Kidney epithelial cell (primary cell): Measurements from ENCODE around the gene MRPL41. TPM values are rescaled to one million over a fixed set of nuclear protein-coding genes. Genes with fewer than 3 reads are reported as not detected.

Source experiments
- DNase-seq: peaks from one replicate; pipeline ENCODE4 v3.0.0-alpha.2; 2010; ENCODE audit warnings: low read depth
- H3K27me3 ChIP-seq: 2 replicates; pipeline ENCODE4 v1.6.0; 2011; ENCODE audit warnings: low read length; ENCODE audit not compliant: control insufficient read depth, insufficient read depth
- H3K36me3 ChIP-seq: 2 replicates; pipeline ENCODE4 v1.5.1; 2011; ENCODE audit warnings: low read length; ENCODE audit not compliant: control insufficient read depth, insufficient read depth
- H3K4me3 ChIP-seq: 2 replicates; pipeline ENCODE4 v1.5.1; 2011; ENCODE audit warnings: low read depth, mild to moderate bottlenecking, control low read depth, low read length
- CTCF ChIP-seq: IDR thresholded peaks from 2 replicates; pipeline ENCODE4 v1.5.1; 2011; ENCODE audit warnings: mild to moderate bottlenecking, moderate library complexity, low read length, control low read depth, inconsistent platforms; ENCODE audit not compliant: insufficient read depth, poor library complexity, severe bottlenecking
- total RNA-seq: library from RNA; depleted of rRNA; stranded (reverse); fragments of >200 nt; gene quantifications from 2 replicates; pipeline ENCODE4 v1.2.3, GENCODE V29; 2015

MRPL41 gene
- total RNA-seq, 1 donor from 2014 or later: 77.9 TPM

GRCh38 chr9:137569609-137570203, 18.0 kb downstream of the MRPL41 start:
- H3K4me3 ChIP-seq: no peak overlapping the region
- no peak for TF ChIP-seq CTCF
- H3K27me3 ChIP-seq: no peaks in the 10 kb centered on the region
- no peak for DNase-seq
- H3K36me3 ChIP-seq: no peaks in the 10 kb centered on the region

GRCh38 chr9:137570566-137570965, 18.9 kb downstream of the MRPL41 start:
- no peak for TF ChIP-seq CTCF
- Histone ChIP-seq H3K4me3 (no peak overlapping the region), H3K36me3 (no peaks in the 10 kb centered on the region), H3K27me3 (no peaks in the 10 kb centered on the region)
- no peak for DNase-seq

GRCh38 chr9:137574192-137574591, 22.5 kb downstream of the MRPL41 start:
- H3K4me3 ChIP-seq: no peak overlapping the region
- no peak for TF ChIP-seq CTCF
- H3K36me3 ChIP-seq: peaks cover 1% of the 10 kb centered on the region
- DNase-seq: no peak
- H3K27me3 ChIP-seq: no peaks in the 10 kb centered on the region

- no peak overlapping the region for H3K4me3 ChIP-seq
- H3K27me3 ChIP-seq: no peaks in the 10 kb centered on the region
- H3K36me3 ChIP-seq: peaks cover 1% of the 10 kb centered on the region
- no peak for DNase-seq
- no peak for TF ChIP-seq CTCF
These were observed 23.7 kb downstream of the MRPL41 start for GRCh38 chr9:137575364-137575715.

- no peak for DNase-seq
- Histone ChIP-seq H3K4me3 (no peak overlapping the region), H3K27me3 (no peaks in the 10 kb centered on the region), H3K36me3 (peaks cover 1% of the 10 kb centered on the region)
- TF ChIP-seq CTCF: no peak
These were observed 24.2 kb downstream of the MRPL41 start for GRCh38 chr9:137575716-137576411.
